Skeletal muscle satellite cell (primary cell): ENCODE data around the gene GRIK3.

ENCODE experiments used
- H3K27me3 ChIP-seq: 2 replicates; pipeline ENCODE4 v1.7.0; 2013; ENCODE audit warnings: low read length; ENCODE audit not compliant: control insufficient read depth, insufficient read depth
- H3K36me3 ChIP-seq: 2 replicates; pipeline ENCODE4 v1.7.0; 2013; ENCODE audit warnings: mild to moderate bottlenecking, control low read depth, low read length; ENCODE audit not compliant: insufficient read depth
- H3K4me1 ChIP-seq: 2 replicates; pipeline ENCODE4 v1.7.0; 2013; ENCODE audit warnings: low read length; ENCODE audit not compliant: control insufficient read depth, insufficient read depth
- H3K4me2 ChIP-seq: 2 replicates; pipeline ENCODE4 v1.7.0; 2013; ENCODE audit warnings: mild to moderate bottlenecking, low read length
- H3K4me3 ChIP-seq: 2 replicates; pipeline ENCODE4 v1.7.0; 2013; ENCODE audit warnings: low read length
- H3K9ac ChIP-seq: 2 replicates; pipeline ENCODE4 v1.7.0; 2013; ENCODE audit warnings: mild to moderate bottlenecking, low read depth, low read length, moderate library complexity
- H3K9me3 ChIP-seq: replicated peaks from 2 replicates; pipeline ENCODE4 v1.7.0; 2013; ENCODE audit warnings: mild to moderate bottlenecking, control low read depth, low read length

The GRIK3 gene

GRCh38 chr1:36951761-36952160 is 82.6 kb downstream of the GRIK3 start:
- no peak overlapping the region for H3K4me3 ChIP-seq
- no peaks in the 10 kb centered on the region for H3K27me3 ChIP-seq
- H3K9ac ChIP-seq, result no peak overlapping the region
- no peaks in the 10 kb centered on the region for H3K4me1 ChIP-seq
- H3K4me2 ChIP-seq, result no peak overlapping the region
- no peaks in the 10 kb centered on the region for H3K36me3 ChIP-seq
- peaks cover 21% of the 10 kb centered on the region for H3K9me3 ChIP-seq

- Histone ChIP-seq H3K36me3 (no peaks in the 10 kb centered on the region), H3K9me3 (peaks cover 20% of the 10 kb centered on the region), H3K27me3 (no peaks in the 10 kb centered on the region), H3K4me1 (no peaks in the 10 kb centered on the region), H3K9ac (no peak overlapping the region), H3K4me2 (no peak overlapping the region), H3K4me3 (no peak overlapping the region)
Observed at GRCh38 chr1:36951292-36951750, 83.0 kb downstream of the GRIK3 start.

- no peak overlapping the region for H3K9ac ChIP-seq
Observed at GRCh38 chr1:36950604-36951291, 83.6 kb downstream of the GRIK3 start.

GRCh38 chr1:36948606-36949005 is 85.7 kb downstream of the GRIK3 start:
- no peak overlapping the region for H3K4me3 ChIP-seq
- peaks cover 11% of the 10 kb centered on the region for H3K9me3 ChIP-seq

More at GRCh38 chr1:36950604-36951291, 83.6 kb downstream of the GRIK3 start:
- H3K4me2 ChIP-seq, result no peak overlapping the region
- no peak overlapping the region for H3K4me3 ChIP-seq
- no peaks in the 10 kb centered on the region for H3K27me3 ChIP-seq
- no peaks in the 10 kb centered on the region for H3K36me3 ChIP-seq
- H3K4me1 ChIP-seq, result no peaks in the 10 kb centered on the region
- peaks cover 16% of the 10 kb centered on the region for H3K9me3 ChIP-seq

GRCh38 chr1:36948147-36948546 is 86.2 kb downstream of the GRIK3 start:
- Histone ChIP-seq H3K9ac (no peak overlapping the region), H3K36me3 (no peaks in the 10 kb centered on the region), H3K9me3 (peaks cover 8% of the 10 kb centered on the region), H3K4me3 (no peak overlapping the region), H3K27me3 (no peaks in the 10 kb centered on the region), H3K4me2 (no peak overlapping the region), H3K4me1 (no peaks in the 10 kb centered on the region)

More at GRCh38 chr1:36948606-36949005, 85.7 kb downstream of the GRIK3 start:
- Histone ChIP-seq H3K27me3 (no peaks in the 10 kb centered on the region), H3K9ac (no peak overlapping the region), H3K4me2 (no peak overlapping the region), H3K4me1 (no peaks in the 10 kb centered on the region), H3K36me3 (no peaks in the 10 kb centered on the region)

- H3K4me2 ChIP-seq, result no peak overlapping the region
- H3K9ac ChIP-seq, result no peak overlapping the region
- no peaks in the 10 kb centered on the region for H3K4me1 ChIP-seq
- peaks cover 10% of the 10 kb centered on the region for H3K9me3 ChIP-seq
- no peaks in the 10 kb centered on the region for H3K36me3 ChIP-seq
- no peak overlapping the region for H3K4me3 ChIP-seq
- no peaks in the 10 kb centered on the region for H3K27me3 ChIP-seq
Observed at GRCh38 chr1:36947384-36947783, 86.9 kb downstream of the GRIK3 start.

- H3K4me2 ChIP-seq, result no peak overlapping the region
- no peaks in the 10 kb centered on the region for H3K36me3 ChIP-seq
- no peaks in the 10 kb centered on the region for H3K4me1 ChIP-seq
- peaks cover 10% of the 10 kb centered on the region for H3K9me3 ChIP-seq
- no peak overlapping the region for H3K9ac ChIP-seq
- H3K4me3 ChIP-seq, result no peak overlapping the region
- H3K27me3 ChIP-seq, result no peaks in the 10 kb centered on the region
Observed at GRCh38 chr1:36944883-36945282, 89.4 kb downstream of the GRIK3 start.

GRCh38 chr1:36942148-36942547 is 92.2 kb downstream of the GRIK3 start:
- no peak overlapping the region for H3K4me2 ChIP-seq
- no peak overlapping the region for H3K4me3 ChIP-seq
- H3K27me3 ChIP-seq, result no peaks in the 10 kb centered on the region
- H3K4me1 ChIP-seq, result no peaks in the 10 kb centered on the region
- no peaks in the 10 kb centered on the region for H3K36me3 ChIP-seq
- H3K9me3 ChIP-seq, result peaks cover 3% of the 10 kb centered on the region
- H3K9ac ChIP-seq, result no peak overlapping the region

- H3K4me1 ChIP-seq, result no peaks in the 10 kb centered on the region
- H3K36me3 ChIP-seq, result no peaks in the 10 kb centered on the region
- H3K27me3 ChIP-seq, result no peaks in the 10 kb centered on the region
- H3K9ac ChIP-seq, result no peak overlapping the region
- peaks cover 3% of the 10 kb centered on the region for H3K9me3 ChIP-seq
- H3K4me3 ChIP-seq, result no peak overlapping the region
- no peak overlapping the region for H3K4me2 ChIP-seq
Observed at GRCh38 chr1:36941316-36941978, 92.9 kb downstream of the GRIK3 start.

- H3K4me3 ChIP-seq, result no peak overlapping the region
- H3K4me2 ChIP-seq, result no peak overlapping the region
- no peak overlapping the region for H3K9ac ChIP-seq
- H3K9me3 ChIP-seq, result peaks cover 8% of the 10 kb centered on the region
- no peaks in the 10 kb centered on the region for H3K27me3 ChIP-seq
- H3K4me1 ChIP-seq, result no peaks in the 10 kb centered on the region
- no peaks in the 10 kb centered on the region for H3K36me3 ChIP-seq
Observed at GRCh38 chr1:36938819-36939218, 95.5 kb downstream of the GRIK3 start.

GRCh38 chr1:36937371-36937770 is 96.9 kb downstream of the GRIK3 start:
- Histone ChIP-seq H3K4me3 (no peak overlapping the region), H3K9ac (no peak overlapping the region), H3K9me3 (peaks cover 6% of the 10 kb centered on the region), H3K4me2 (no peak overlapping the region), H3K4me1 (no peaks in the 10 kb centered on the region), H3K27me3 (no peaks in the 10 kb centered on the region), H3K36me3 (no peaks in the 10 kb centered on the region)

- H3K9ac ChIP-seq, result no peak overlapping the region
- no peaks in the 10 kb centered on the region for H3K36me3 ChIP-seq
- H3K4me2 ChIP-seq, result no peak overlapping the region
- no peaks in the 10 kb centered on the region for H3K27me3 ChIP-seq
- no peak overlapping the region for H3K4me3 ChIP-seq
- H3K4me1 ChIP-seq, result no peaks in the 10 kb centered on the region
- H3K9me3 ChIP-seq, result peaks cover 14% of the 10 kb centered on the region
Observed at GRCh38 chr1:36934061-36934460, 100.3 kb downstream of the GRIK3 start.
